HTR-8/SVneo (cell line): Measurements from ENCODE around the gene ACSF3.
"Not testable (repeated sequence)": the region's sequence is repeated elsewhere in the genome, so short reads cannot be mapped to it uniquely, and the experiment has no call there.

Source experiments
- DNase-seq: peaks from one replicate; pipeline ENCODE4 v3.0.0; 2011; ENCODE audit warnings: low spot score, mixed read lengths; ENCODE audit not compliant: insufficient read length
- FAIRE-seq: peaks from 2 replicates; lab custom pipeline; 2011; peaks lifted over from hg19 to GRCh38; lab: Jason Lieb, UNC

ACSF3 gene

DNA sequence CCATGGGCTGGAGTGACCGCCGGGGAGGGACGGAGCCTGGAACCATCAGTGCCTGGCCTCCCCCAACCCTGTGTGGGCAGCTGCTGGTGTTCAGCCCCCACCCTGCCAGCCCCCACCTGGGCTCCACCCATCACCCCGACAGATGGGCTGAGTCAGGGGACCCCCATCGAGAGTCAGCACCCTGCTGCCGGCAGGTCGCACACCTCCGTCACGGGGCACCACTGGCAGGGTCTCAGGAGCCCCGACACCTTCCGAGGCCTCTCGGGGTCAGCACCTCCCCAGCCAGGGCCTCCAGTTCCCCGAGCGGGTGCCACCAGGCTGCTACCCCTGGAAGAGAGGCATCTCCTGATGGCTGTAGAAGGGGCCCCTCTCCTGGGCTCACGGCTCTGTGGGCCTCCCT is 38.3 kb upstream of the ACSF3 start:
- DNase-seq = no peak
- FAIRE-seq = no peak

- FAIRE-seq (no peak), DNase-seq (no peak)
These were observed 37.6 kb upstream of the ACSF3 start for GRCh38 chr16:89055894-89056555.

DNA sequence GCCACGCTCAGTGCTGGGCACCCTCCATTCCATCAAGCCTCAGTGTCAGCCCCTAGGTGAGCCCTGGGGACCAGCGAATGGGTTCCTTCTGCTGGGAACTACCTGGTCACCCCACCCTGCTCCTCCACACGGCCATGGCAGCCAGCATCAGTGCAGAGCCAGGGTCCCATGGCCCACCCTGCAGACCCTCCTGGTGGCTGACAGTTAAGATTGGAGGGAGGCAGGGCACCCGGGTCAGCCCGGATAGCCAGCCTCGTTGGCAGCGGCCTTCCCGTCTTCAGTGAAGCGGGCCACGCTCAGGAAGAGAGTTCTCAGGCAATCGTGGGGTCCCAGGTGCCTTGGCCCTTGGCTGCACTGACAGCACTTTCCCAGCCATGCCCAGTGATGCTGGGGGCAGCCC is 37.1 kb upstream of the ACSF3 start:
- no peak for FAIRE-seq

GRCh38 chr16:89057738-89058137 is 35.9 kb upstream of the ACSF3 start:
- no peak for DNase-seq
- no peak for FAIRE-seq

More for the DNA sequence above, 37.1 kb upstream of the ACSF3 start:
- DNase-seq = no peak

DNA sequence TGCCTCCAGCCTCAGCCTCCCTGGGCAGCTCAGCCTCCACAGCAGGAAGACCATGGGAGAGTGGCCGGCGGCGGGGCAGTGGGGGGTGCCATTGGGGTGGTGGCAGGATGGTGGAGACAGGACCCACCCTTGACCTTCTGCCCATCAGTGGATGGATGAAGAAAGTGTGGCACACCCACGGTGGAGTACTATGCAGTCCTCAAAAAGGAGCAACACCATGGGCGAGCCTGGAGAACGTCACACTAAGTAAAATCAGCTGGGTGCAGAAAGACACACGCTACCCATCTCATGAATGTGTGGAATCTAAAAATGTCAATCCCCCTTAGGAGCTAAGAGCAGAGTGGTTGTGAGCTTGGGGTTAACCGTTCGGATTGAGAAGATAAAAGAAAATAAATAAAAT is 34.8 kb upstream of the ACSF3 start:
- FAIRE-seq (no peak), DNase-seq (no peak)

DNA sequence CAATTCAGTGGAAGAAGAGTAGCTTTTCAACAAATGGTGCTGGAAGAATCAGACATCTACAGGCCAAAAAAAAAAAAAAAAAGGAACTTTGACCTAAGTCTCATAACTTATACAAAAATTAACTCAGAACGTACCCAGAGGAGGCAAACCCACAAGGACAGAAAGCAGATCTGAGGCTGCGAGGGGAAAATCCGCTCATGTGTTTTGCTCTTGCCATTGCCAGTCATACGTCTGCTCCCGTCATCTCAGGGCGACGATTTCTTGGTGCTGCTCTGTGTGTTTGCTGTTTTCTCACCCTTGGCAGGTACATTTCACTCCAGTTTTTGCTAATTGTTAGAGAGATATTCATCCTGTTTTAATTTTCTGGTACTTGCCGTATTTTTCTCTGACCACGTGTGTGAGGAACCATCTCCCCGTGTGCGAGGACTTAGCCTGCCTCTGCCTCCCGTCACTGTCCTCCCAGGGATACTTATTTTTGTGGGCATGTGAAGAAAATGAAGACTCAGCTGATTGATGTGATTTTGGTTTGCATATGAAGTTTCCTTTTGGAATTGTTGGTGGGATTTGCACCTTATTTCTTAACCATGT is 33.4 kb upstream of the ACSF3 start:
- DNase-seq (no peak), FAIRE-seq (no peak)

DNA sequence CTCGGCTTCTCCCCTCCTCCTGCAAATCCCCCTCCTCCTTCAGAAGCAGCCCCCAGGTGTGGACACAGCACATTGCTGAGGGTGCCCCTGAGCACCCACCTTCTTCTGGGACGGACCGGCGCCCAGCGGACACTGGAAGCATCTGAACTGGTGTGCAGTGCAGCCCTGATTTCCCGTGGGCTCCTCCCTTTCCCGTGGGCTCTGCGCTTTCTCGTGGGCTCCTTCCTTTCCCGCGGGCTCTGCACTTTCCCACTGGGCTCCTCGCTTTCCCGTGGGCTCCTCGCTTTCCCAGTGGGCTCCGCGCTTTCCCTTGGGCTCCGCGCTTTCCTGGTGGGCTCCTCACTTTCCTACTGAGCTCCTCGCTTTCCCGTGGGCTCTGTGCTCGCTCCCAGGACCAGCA is 32.6 kb upstream of the ACSF3 start:
- FAIRE-seq (no peak), DNase-seq (no peak)

DNA sequence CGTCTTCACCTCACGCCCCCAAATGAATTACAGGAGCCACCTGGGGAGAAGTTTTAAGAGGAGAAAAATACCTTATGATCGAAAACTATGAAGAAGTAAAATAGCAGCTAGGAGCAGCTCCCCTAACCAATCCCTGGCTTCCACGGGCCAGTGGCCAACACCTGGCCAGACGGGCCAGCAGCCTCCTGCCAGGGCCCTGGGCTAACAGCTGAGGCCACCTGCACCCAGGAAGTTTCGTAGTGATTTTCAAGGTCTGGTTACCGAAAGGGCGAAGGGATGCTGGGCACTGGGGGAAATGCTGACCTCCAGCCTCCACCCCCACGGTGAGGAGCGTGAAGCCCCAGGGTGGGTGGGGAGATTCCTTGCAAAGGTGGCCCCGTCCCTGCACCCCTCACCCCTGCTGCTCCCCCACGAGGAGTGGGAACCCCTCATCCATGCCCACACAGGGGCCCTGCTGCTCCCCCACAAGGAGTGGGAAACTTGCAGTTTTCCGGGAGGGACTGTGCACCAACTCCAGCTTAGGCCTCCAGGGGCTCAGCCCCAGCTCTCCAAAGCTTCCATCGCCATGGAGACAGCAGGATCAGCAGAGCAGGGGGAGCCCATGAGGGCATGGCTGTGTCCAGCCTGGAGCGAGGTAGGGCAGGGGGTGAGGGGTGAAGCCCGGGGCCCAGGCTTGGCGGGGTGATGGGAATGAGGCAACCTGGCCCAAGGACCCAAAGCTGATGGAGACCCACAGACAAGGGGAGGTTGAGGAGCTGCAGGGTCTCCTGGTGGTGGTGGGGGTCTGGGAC is 31.9 kb upstream of the ACSF3 start:
- no peak for DNase-seq
- no peak for FAIRE-seq

- no peak for DNase-seq
These were observed 31.0 kb upstream of the ACSF3 start for GRCh38 chr16:89062389-89063345.

DNA sequence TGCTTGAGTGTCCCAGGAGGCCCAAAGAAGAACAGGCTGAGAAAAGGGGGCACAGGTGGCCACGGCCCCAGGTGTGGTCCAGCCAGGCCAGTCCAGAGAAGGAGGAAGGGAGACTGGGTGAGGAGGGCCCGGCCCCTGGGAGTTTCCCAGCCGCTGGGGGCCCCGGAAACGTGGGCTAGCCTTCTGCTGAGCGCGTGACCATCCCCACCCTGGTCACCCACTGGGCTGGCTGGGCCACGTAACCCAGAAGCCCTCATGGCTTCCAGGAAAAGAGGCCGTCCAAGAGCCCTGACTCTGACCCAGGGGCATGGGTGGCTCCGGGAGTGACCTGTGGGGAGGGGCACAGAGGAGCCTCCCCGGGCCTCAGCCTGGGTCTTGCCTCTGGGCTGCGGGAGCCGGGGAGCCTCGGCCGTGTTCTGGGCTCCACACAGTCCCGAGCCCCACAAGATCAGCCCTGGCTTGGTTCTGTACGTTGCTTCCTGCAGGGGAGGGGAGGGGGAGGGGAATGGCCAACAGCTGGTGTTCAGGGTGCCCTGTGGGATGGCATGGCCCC is 29.8 kb upstream of the ACSF3 start:
- DNase-seq (no peak), FAIRE-seq (no peak)

More at GRCh38 chr16:89062389-89063345, 31.0 kb upstream of the ACSF3 start:
- no peak for FAIRE-seq

- DNase-seq (no peak), FAIRE-seq (no peak)
These were observed 28.8 kb upstream of the ACSF3 start for GRCh38 chr16:89064606-89065457.

GRCh38 chr16:89065458-89065822 is 28.2 kb upstream of the ACSF3 start:
- FAIRE-seq (no peak), DNase-seq (no peak)

GRCh38 chr16:89066721-89067120 is 26.9 kb upstream of the ACSF3 start:
- FAIRE-seq = no peak
- DNase-seq = no peak

DNA sequence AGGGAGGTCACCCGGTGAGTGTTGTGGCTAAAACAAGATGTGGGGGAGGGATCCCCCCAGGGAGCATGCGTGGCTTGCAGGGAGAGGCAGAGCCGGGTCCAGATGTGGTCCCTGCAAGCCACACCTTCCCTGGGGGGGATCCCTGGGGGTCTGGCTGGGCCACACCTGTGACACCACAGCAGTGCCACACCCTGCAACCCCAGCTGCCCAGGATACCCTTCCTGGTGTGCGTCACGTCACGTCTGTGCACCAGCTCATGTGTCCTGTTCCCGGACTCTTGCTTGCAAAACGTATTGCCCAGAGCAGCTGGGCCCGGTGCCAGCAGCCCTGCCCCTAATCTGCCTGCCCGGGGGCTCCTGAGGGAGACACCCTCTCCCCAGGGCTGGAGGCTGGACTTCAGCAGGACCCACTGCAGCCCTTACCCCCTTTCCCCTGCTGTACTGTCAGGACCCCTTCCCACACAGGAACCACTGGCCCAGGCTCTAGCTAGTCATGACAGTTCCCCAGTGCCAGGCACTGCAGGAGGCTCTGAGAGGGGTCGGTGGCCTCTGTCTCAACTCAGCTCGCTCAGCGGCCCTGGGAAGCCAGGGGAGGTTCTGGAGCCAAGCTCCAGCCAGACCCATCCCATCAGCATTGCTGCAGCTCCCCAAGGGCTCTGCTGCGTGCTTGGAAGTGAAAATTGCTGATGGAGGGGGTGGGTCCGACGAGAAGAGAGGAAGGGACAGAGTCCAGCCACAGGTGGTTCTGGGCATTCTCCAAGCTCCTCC is 25.8 kb upstream of the ACSF3 start:
- no peak for FAIRE-seq

DNA sequence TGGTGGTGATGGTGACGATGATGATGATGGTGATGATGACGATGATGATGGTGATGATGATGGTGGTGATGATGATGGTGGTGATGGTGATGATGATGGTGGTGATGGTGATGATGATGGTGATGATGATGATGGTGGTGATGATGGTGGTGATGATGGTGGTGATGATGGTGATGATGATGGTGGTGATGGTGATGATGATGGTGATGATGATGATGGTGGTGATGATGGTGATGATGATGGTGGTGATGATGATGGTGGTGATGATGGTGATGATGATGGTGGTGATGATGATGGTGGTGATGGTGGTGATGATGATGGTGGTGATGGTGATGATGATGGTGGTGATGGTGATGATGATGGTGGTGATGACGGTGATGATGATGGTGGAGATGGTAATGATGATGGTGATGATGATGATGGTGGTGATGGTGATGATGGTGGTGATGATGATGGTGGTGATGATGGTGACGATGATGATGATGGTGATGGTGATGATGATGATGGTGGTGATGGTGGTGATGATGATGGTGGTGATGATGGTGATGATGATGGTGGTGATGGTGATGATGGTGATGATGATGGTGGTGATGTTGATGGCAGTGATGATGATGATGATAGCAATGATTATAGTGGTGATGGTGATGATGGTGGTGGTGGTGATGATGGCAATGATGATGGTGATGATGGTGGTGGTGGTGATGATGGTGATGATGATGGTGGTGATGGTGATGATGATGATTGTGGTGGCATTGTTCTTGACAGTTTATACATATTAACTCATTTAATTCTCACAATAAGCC is 24.6 kb upstream of the ACSF3 start:
- DNase-seq = not testable (repeated sequence)
- FAIRE-seq = peak; percentile 100

More for the DNA sequence above, 25.8 kb upstream of the ACSF3 start:
- no peak for DNase-seq

GRCh38 chr16:89069920-89070319 is 23.7 kb upstream of the ACSF3 start:
- FAIRE-seq (no peak), DNase-seq (no peak)

- no peak for DNase-seq
- FAIRE-seq = no peak
These were observed 23.1 kb upstream of the ACSF3 start for GRCh38 chr16:89070590-89070989.
